Neural cell (in vitro differentiated cells): Measurements from ENCODE around the gene ITGB2. TPM values are rescaled to one million over a fixed set of nuclear protein-coding genes. Genes with fewer than 3 reads are reported as not detected.

Source experiments
- H2AFZ ChIP-seq: fragments of 200-600, 300-800 bp; sonication (generic), shearing (Covaris generic); 2 replicates; pipeline ENCODE4 v1.6.0; 2014; ENCODE audit warnings: low read depth, mild to moderate bottlenecking, antibody characterized with exemption, low read length, moderate library complexity
- H3F3A ChIP-seq: fragments of 200-600 bp; shearing (Covaris generic); 2 replicates; pipeline ENCODE4 v1.6.1; 2016; ENCODE audit warnings: mild to moderate bottlenecking, moderate library complexity, mixed read lengths, antibody characterized with exemption, low read length; ENCODE audit not compliant: insufficient read depth, poor library complexity, severe bottlenecking
- H3K27ac ChIP-seq: fragments of 200-600, 300-800 bp; sonication (generic), shearing (Covaris generic); 2 replicates; pipeline ENCODE4 v1.5.1; 2014; ENCODE audit warnings: mild to moderate bottlenecking, low read length, moderate library complexity
- H3K27me3 ChIP-seq: fragments of 300-800, 200-600 bp; sonication (generic), shearing (Covaris generic); 2 replicates; pipeline ENCODE4 v1.6.0; 2014; ENCODE audit warnings: mild to moderate bottlenecking, low read depth, low read length, moderate library complexity; ENCODE audit not compliant: insufficient read depth
- H3K36me3 ChIP-seq: fragments of 300-800, 200-600 bp; sonication (generic), shearing (Covaris generic); 2 replicates; pipeline ENCODE4 v1.5.1; 2014; ENCODE audit warnings: mild to moderate bottlenecking, antibody characterized with exemption, low read length, moderate library complexity; ENCODE audit not compliant: insufficient read depth
- H3K4me2 ChIP-seq: fragments of 300-800, 200-600 bp; sonication (generic), shearing (Covaris generic); 2 replicates; pipeline ENCODE4 v1.6.0; 2014; ENCODE audit warnings: mild to moderate bottlenecking, low read length
- H3K4me3 ChIP-seq: fragments of 300-800, 200-600 bp; sonication (generic), shearing (Covaris generic); 2 replicates; pipeline ENCODE4 v1.5.1; 2014; ENCODE audit warnings: mild to moderate bottlenecking, low read length, moderate library complexity
- H3K79me2 ChIP-seq: fragments of 200-600 bp; shearing (Covaris generic); replicated peaks from 2 replicates; pipeline ENCODE4 v1.6.0; 2014; ENCODE audit warnings: mild to moderate bottlenecking, low read length, moderate library complexity; ENCODE audit not compliant: insufficient read depth
- H3K9ac ChIP-seq: fragments of 300-800, 200-600 bp; sonication (generic), shearing (Covaris generic); 2 replicates; pipeline ENCODE4 v1.6.1; 2016; ENCODE audit warnings: mild to moderate bottlenecking, low read length, mixed read lengths
- H3K9me2 ChIP-seq: fragments of 200-600 bp; shearing (Covaris generic); 2 replicates; pipeline ENCODE4 v1.6.1; 2016; ENCODE audit warnings: mild to moderate bottlenecking, low read length, mixed read lengths; ENCODE audit not compliant: insufficient read depth
- H3K9me3 ChIP-seq: fragments of 200-600, 300-800 bp; sonication (generic), shearing (Covaris generic); 2 replicates; pipeline ENCODE4 v1.6.1; 2016; ENCODE audit warnings: mild to moderate bottlenecking, mixed run types, low read length, moderate library complexity, mixed read lengths
- H4K20me1 ChIP-seq: fragments of 200-600 bp; shearing (Covaris generic); 2 replicates; pipeline ENCODE4 v1.6.1; 2016; ENCODE audit warnings: mild to moderate bottlenecking, mixed run types; ENCODE audit not compliant: insufficient read depth
- CTCF ChIP-seq: fragments of 450-650 bp; IDR thresholded peaks from 2 replicates; pipeline ENCODE4 v1.5.1; 2014; ENCODE audit warnings: antibody characterized with exemption, mild to moderate bottlenecking, moderate library complexity; ENCODE audit not compliant: poor library complexity, severe bottlenecking
- EP300 ChIP-seq: fragments of 450-650 bp; conservative IDR thresholded peaks from 2 replicates; pipeline ENCODE4 v1.6.1; 2014; ENCODE audit warnings: antibody characterized with exemption, mild to moderate bottlenecking, moderate library complexity; ENCODE audit not compliant: poor library complexity, severe bottlenecking
- EZH2 ChIP-seq: fragments of 200-600, 300-800 bp; shearing (Covaris generic), sonication (generic); IDR thresholded peaks from 2 replicates; pipeline ENCODE4 v1.6.1; 2014; ENCODE audit warnings: antibody characterized with exemption, low read length, borderline replicate concordance, mild to moderate bottlenecking; ENCODE audit not compliant: insufficient read depth, poor library complexity, severe bottlenecking
- POLR2AphosphoS5 ChIP-seq: IDR thresholded peaks from 2 replicates; pipeline ENCODE4 v1.6.1; 2012
- RAD21 ChIP-seq: fragments of 450-650 bp; conservative IDR thresholded peaks from 2 replicates; pipeline ENCODE4 v1.6.1; 2014; ENCODE audit warnings: antibody characterized with exemption, mild to moderate bottlenecking, moderate library complexity
- REST ChIP-seq: IDR thresholded peaks from 2 replicates; pipeline ENCODE4 v1.6.1; 2012; ENCODE audit warnings: borderline replicate concordance
- SMC3 ChIP-seq: fragments of 450-650 bp; conservative IDR thresholded peaks from 2 replicates; pipeline ENCODE4 v1.6.1; 2014; ENCODE audit warnings: antibody characterized with exemption, mild to moderate bottlenecking, moderate library complexity; ENCODE audit not compliant: poor library complexity
- TAF1 ChIP-seq: IDR thresholded peaks from 2 replicates; pipeline ENCODE4 v1.6.1; 2012; ENCODE audit warnings: low read depth
- polyA plus RNA-seq: library from polyadenylated mRNA; depleted of rRNA; stranded (reverse); fragments of >200 nt; gene quantifications from 2 replicates; pipeline ENCODE4 v1.2.3, GENCODE V29; 2014

Gene ITGB2
- polyA plus RNA-seq, 1 donor from 2014 or later, result not detected

DNA sequence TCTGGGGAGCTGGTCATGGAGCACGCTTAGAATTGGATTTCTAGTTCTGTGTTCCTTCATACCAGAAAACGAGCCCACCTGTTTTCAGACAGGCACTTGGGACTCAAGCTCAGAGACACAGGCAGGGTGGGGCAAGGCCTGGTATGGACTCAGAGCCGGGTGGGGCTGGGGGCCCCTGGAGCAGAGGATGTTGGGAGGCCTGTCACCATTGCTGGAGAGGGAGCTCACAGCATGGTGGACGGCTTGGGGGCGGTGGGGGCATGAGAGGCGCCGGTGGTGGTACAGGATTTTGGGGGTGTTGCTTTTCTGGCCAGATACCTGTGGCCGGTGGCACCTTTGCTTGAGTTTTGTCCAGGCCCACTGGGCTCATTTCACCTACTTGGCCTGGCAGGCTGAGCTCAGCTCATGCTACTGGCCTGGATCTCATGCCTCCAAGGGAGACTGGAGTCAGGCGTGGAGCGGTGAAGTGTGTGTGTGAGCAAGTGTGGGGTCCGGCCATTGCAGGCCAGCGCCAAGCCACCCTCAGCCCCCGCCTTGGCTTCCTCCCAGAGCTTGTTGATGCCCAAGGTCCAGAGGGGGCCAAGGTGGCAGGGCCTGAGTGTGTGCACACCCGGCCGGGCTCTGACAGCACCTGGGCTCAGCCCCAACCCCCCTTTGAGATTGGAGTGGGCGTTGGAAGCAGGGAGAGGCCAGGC, 27.9 kb upstream of the ITGB2 start:
- Histone ChIP-seq H3K9me3 (no peaks in the 10 kb centered on the region), H3K27me3 (no peaks in the 10 kb centered on the region), H3K4me2 (no peak overlapping the region), H3K9ac (no peak overlapping the region), H3K4me3 (no peak overlapping the region), H4K20me1 (no peaks in the 10 kb centered on the region), H3K36me3 (no peaks in the 10 kb centered on the region), H3K27ac (no peak overlapping the region), H2AFZ (no peak overlapping the region), H3F3A (no peaks in the 10 kb centered on the region), H3K9me2 (no peaks in the 10 kb centered on the region), H3K79me2 (no peaks in the 10 kb centered on the region)
- TF ChIP-seq EP300 (no peak), RAD21 (no peak), REST (no peak), TAF1 (no peak), CTCF (no peak), EZH2 (no peak)

DNA sequence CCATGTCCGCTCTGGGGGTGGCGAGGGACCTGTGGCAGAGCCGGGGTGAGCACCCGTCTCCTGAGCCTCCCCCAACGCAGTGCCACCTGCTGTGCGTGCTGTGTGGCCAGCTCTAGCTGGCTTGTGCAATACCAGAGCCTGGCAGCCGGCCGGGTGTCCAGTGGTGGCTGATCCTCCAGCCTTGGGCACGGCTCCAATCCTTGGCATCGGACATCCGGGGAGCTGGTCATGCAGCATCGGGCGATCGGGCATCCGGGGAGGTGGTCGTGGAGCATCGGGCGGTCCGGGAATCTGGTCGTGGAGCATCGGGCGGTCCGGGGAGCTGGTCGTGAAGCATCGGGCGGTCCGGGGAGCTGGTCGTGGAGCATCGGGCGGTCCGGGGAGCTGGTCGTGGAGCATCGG, 27.2 kb upstream of the ITGB2 start:
- Histone ChIP-seq H3K4me2 (no peak overlapping the region), H3F3A (no peaks in the 10 kb centered on the region), H3K36me3 (no peaks in the 10 kb centered on the region), H3K9me2 (no peaks in the 10 kb centered on the region), H4K20me1 (no peaks in the 10 kb centered on the region), H3K27ac (no peak overlapping the region), H3K79me2 (no peaks in the 10 kb centered on the region), H3K9me3 (no peaks in the 10 kb centered on the region), H3K9ac (no peak overlapping the region), H3K4me3 (no peak overlapping the region), H2AFZ (no peak overlapping the region), H3K27me3 (no peaks in the 10 kb centered on the region)
- TF ChIP-seq POLR2AphosphoS5 (no peak), SMC3 (no peak), CTCF (no peak)
